H1 (cell line): ENCODE data around the gene RUSF1. TPM values are rescaled to one million over a fixed set of nuclear protein-coding genes. Genes with fewer than 3 reads are reported as not detected.

Source experiments
- CREB1 ChIP-seq: IDR thresholded peaks from 2 replicates; pipeline ENCODE4 v1.6.1; 2012; ENCODE audit warnings: inconsistent platforms
- HDAC2 ChIP-seq, 2 experiments: fragments of 300-600 bp in 1 of 2; sonication (generic) in 1 of 2; IDR thresholded peaks; 2 replicates each; pipeline ENCODE4 v1.6.1; 2011 to 2012; ENCODE audit warnings: low read depth in 2 of 2, low read length in 2 of 2, mild to moderate bottlenecking in 2 of 2, moderate library complexity in 2 of 2, borderline replicate concordance in 1 of 2, inconsistent platforms in 1 of 2
- KDM1A ChIP-seq: fragments of 200-600, 300-600 bp; sonication (generic); IDR thresholded peaks from 2 replicates; pipeline ENCODE4 v1.7.1; 2016; ENCODE audit warnings: mild to moderate bottlenecking, low read length, borderline replicate concordance
- POLR2AphosphoS5 ChIP-seq: IDR thresholded peaks from 2 replicates; pipeline ENCODE4 v1.6.1; 2011; ENCODE audit warnings: low read depth, low read length
- RAD21 ChIP-seq, 2 experiments: IDR thresholded peaks in 1 of 2; conservative IDR thresholded peaks in 1 of 2; 2 replicates each; pipeline ENCODE4 v1.6.1; 2011; ENCODE audit warnings: low read depth in 2 of 2, low read length in 2 of 2, improper control_type of control experiment in 1 of 2, inconsistent platforms in 1 of 2, mild to moderate bottlenecking in 1 of 2, moderate library complexity in 1 of 2
- TAF7 ChIP-seq: optimal IDR thresholded peaks from 2 replicates; pipeline ENCODE3; 2011; ENCODE audit warnings: low read depth, mild to moderate bottlenecking, inconsistent platforms, low read length, moderate library complexity, borderline replicate concordance
- TBP ChIP-seq: IDR thresholded peaks from 2 replicates; pipeline ENCODE4 v1.6.1; 2011; ENCODE audit warnings: low read depth, low read length, improper control_type of control experiment
- ZNF274 ChIP-seq: IDR thresholded peaks from 2 replicates; pipeline ENCODE4 v1.7.0; 2012; ENCODE audit warnings: low read length, borderline replicate concordance; ENCODE audit errors: extremely low read depth
- polyA plus RNA-seq, 7 experiments: library from polyadenylated mRNA; depleted of rRNA in 3 of 7; stranded (reverse) in 5 of 7; unstranded in 2 of 7; fragments of >200 nt in 5 of 7; fragments of 200-250 nt in 2 of 7; gene quantifications; 1 replicate in 5 of 7; 2 replicates in 1 of 7; 4 replicates in 1 of 7; pipeline versions ENCODE4 v1.2.1 to v1.2.3, GENCODE V29; 2011 to 2013; ENCODE audit warnings: missing spikeins in 2 of 7, mixed read lengths in 2 of 7
- total RNA-seq: library from RNA; stranded (reverse); fragmentation: NEBNext Ultra II Directional; extraction: Animal tissue kit (Norgen Biotek cat#: 25700); gene quantifications from 2 replicates; pipeline ENCODE4 v1.2.1, GENCODE V29; 2021
- TF ChIP-seq, protein P1 (sequence below): IDR thresholded peaks from 2 replicates; pipeline ENCODE4 v1.6.1; 2011; ENCODE audit warnings: low read depth, mild to moderate bottlenecking, low read length; ENCODE audit not compliant: insufficient read depth
- TF ChIP-seq, protein P2 (sequence below): IDR thresholded peaks from 2 replicates; pipeline ENCODE4 v1.6.1; 2012; ENCODE audit warnings: low read length, inconsistent platforms

The RUSF1 gene
- total and polyA plus RNA-seq, 2 of the 8 experiments (the other 6 are each of a cell fraction or from before 2014, with no cell fraction given) = 22.5 to 33.7 TPM

DNA sequence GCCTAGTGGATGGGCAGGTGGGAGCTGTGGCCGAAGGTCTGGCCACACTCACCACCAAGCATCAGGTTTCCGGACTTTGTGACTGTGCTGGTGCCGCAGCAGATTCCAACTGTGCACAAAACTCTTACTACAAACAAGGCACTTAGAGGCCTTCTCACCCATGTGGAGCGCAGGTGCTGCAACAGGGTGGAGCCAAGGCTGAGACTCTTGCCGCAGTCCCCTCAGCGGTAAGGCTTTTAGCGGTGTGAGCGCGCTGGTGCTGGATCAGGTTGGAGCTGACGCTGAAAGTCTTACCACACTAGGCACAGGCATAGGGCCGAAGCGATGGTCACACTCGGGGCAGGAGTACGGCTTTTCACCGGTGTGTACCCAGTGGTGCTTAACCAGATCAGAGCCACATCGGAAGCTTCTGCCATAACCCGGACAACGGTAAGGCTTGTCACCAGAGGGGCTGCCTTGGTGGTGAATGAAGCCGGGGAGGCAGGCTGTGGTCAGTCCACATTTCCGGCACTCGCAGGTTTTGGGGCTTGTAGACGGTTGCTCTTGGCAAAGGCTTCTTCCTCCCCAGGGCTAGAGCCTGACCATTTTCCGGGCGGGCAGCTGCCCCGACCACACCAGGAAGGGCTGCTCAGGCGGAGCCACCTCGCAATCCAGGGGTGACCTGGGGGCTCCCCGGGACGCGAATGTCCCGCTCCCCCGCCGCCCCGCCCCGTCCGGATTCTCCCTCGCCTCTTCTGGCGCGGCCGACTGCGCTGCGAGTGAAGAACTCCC lies 49.9 kb downstream of the RUSF1 start (continued):
- TF ChIP-seq TAF7 (no peak), TBP (0 out of 2 replicates have a peak, but pooled peaks have one; percentile 23), KDM1A (peak; percentile 13; the same call in 1 of the 2 replicates), HDAC2 (IDR thresholded peaks at IDR 0.05; ENCODE audit: borderline replicate concordance in 1 of 2, low read depth in 2 of 2, low read length in 2 of 2) (no peak), CREB1 (no peak), POLR2AphosphoS5 (0 out of 2 replicates have a peak, but pooled peaks have one; percentile 54), ZNF274 (no peak), RAD21 (IDR thresholded peaks at IDR 0.05 in 1 of 2, conservative IDR thresholded peaks at IDR 0.05 in 1 of 2; ENCODE audit: low read depth in 2 of 2, low read length in 2 of 2) (peak in 1 of 2 experiments; percentile 14; a peak in 1 of 4 replicates)
- TF ChIP-seq, protein P1, sequence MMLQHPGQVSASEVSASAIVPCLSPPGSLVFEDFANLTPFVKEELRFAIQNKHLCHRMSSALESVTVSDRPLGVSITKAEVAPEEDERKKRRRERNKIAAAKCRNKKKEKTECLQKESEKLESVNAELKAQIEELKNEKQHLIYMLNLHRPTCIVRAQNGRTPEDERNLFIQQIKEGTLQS = no peak
- TF ChIP-seq, protein P2, sequence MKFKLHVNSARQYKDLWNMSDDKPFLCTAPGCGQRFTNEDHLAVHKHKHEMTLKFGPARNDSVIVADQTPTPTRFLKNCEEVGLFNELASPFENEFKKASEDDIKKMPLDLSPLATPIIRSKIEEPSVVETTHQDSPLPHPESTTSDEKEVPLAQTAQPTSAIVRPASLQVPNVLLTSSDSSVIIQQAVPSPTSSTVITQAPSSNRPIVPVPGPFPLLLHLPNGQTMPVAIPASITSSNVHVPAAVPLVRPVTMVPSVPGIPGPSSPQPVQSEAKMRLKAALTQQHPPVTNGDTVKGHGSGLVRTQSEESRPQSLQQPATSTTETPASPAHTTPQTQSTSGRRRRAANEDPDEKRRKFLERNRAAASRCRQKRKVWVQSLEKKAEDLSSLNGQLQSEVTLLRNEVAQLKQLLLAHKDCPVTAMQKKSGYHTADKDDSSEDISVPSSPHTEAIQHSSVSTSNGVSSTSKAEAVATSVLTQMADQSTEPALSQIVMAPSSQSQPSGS = no peak
